Measurements from ENCODE around the gene ZNF593OS.

DNA sequence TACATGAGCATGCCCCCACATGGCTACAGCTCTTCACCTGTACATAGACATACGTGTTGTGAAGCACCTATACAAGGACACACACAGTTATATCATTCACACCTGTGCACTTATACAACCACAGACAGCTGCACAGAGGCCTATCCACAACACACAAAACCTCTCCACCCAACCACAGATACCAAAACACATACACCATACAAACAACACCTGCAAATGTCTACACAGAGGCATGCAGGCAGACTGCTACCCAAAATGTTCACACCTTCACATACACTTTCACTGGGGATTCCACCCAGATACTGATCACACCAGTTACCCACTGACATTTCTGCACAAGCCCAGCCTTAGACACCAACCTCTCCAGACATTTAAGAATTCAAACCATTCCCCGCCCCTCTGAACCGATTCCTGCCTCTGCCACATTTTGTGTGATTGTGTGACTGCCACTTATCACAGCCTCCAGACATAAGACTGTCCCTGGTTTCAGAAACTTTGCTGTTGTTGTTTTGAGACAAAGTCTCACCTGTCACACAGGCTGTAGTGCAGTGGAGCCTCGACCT is 4.8 kb downstream of the ZNF593OS start:
- TF ChIP-seq POLR2A (IDR thresholded peaks at IDR 0.05): no peak
- TF ChIP-seq, protein P1, sequence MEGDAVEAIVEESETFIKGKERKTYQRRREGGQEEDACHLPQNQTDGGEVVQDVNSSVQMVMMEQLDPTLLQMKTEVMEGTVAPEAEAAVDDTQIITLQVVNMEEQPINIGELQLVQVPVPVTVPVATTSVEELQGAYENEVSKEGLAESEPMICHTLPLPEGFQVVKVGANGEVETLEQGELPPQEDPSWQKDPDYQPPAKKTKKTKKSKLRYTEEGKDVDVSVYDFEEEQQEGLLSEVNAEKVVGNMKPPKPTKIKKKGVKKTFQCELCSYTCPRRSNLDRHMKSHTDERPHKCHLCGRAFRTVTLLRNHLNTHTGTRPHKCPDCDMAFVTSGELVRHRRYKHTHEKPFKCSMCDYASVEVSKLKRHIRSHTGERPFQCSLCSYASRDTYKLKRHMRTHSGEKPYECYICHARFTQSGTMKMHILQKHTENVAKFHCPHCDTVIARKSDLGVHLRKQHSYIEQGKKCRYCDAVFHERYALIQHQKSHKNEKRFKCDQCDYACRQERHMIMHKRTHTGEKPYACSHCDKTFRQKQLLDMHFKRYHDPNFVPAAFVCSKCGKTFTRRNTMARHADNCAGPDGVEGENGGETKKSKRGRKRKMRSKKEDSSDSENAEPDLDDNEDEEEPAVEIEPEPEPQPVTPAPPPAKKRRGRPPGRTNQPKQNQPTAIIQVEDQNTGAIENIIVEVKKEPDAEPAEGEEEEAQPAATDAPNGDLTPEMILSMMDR (IDR thresholded peaks at IDR 0.05): no peak
